CD14-positive monocyte (primary cell): ENCODE data around the gene SLC6A6. TPM values are rescaled to one million over a fixed set of nuclear protein-coding genes. Genes with fewer than 3 reads are reported as not detected.

Source experiments
- DNase-seq, 3 donors: peaks; one replicate each; pipeline ENCODE4 v3.0.0-alpha.2; 2011 to 2022
- H2AFZ ChIP-seq: 2 replicates; pipeline ENCODE4 v1.6.0; 2012; ENCODE audit warnings: mild to moderate bottlenecking, low read depth, low read length, inconsistent platforms; ENCODE audit not compliant: insufficient read depth, poor library complexity, severe bottlenecking
- H3K27ac ChIP-seq, 2 donors: 1 replicate in 1 of 2; 2 replicates in 1 of 2; pipeline ENCODE4 v1.5.1; 2012 to 2013; ENCODE audit warnings: low read length in 2 of 2, control low read depth in 1 of 2, inconsistent platforms in 1 of 2, low read depth in 1 of 2, mild to moderate bottlenecking in 1 of 2
- H3K27me3 ChIP-seq, 2 donors: one replicate each; pipeline versions ENCODE4 v1.6.0 to v1.6.1; 2011 to 2013; ENCODE audit warnings: low read length in 2 of 2; ENCODE audit not compliant: control insufficient read depth in 2 of 2, insufficient read depth in 2 of 2
- H3K36me3 ChIP-seq, 2 donors: replicated peaks in 1 of 2; 1 replicate in 1 of 2; 2 replicates in 1 of 2; pipeline versions ENCODE4 v1.5.1 to v1.6.1; 2012 to 2013; ENCODE audit warnings: low read length in 2 of 2, control low read depth in 1 of 2, inconsistent platforms in 1 of 2, mild to moderate bottlenecking in 1 of 2; ENCODE audit not compliant: insufficient read depth in 2 of 2, control insufficient read depth in 1 of 2
- H3K4me1 ChIP-seq, 2 donors: 1 replicate in 1 of 2; 2 replicates in 1 of 2; pipeline versions ENCODE4 v1.5.1 to v1.6.1; 2012 to 2013; ENCODE audit warnings: low read length in 2 of 2, control low read depth in 1 of 2, inconsistent platforms in 1 of 2, mild to moderate bottlenecking in 1 of 2, moderate library complexity in 1 of 2; ENCODE audit not compliant: insufficient read depth in 2 of 2, control insufficient read depth in 1 of 2
- H3K4me2 ChIP-seq: replicated peaks from 2 replicates; pipeline ENCODE3; 2012; ENCODE audit warnings: low read length, moderate library complexity, mild to moderate bottlenecking; ENCODE audit not compliant: poor library complexity, severe bottlenecking; ENCODE audit errors: extremely low read depth
- H3K4me3 ChIP-seq, 3 experiments: fragments of 200-600 bp in 1 of 3; sonication (generic) in 1 of 3; replicated peaks in 1 of 3; 1 replicate in 2 of 3; 2 replicates in 1 of 3; pipeline ENCODE4 v1.5.1; 2011 to 2013; ENCODE audit warnings: low read length in 3 of 3, mild to moderate bottlenecking in 3 of 3, control low read depth in 2 of 3, low read depth in 2 of 3, inconsistent platforms in 1 of 3, moderate library complexity in 1 of 3
- H3K79me2 ChIP-seq: 2 replicates; pipeline ENCODE4 v1.6.0; 2012; ENCODE audit warnings: mild to moderate bottlenecking, control low read depth, inconsistent platforms, low read length, moderate library complexity; ENCODE audit not compliant: insufficient read depth
- H3K9ac ChIP-seq: 2 replicates; pipeline ENCODE4 v1.6.0; 2017; ENCODE audit warnings: low read length, mild to moderate bottlenecking; ENCODE audit not compliant: insufficient read depth, poor library complexity, severe bottlenecking
- H3K9me3 ChIP-seq, 2 donors: replicated peaks in 1 of 2; 1 replicate in 1 of 2; 2 replicates in 1 of 2; pipeline versions ENCODE4 v1.5.1 to v1.6.1; 2012 to 2013; ENCODE audit warnings: low read length in 2 of 2, control low read depth in 1 of 2; ENCODE audit not compliant: control insufficient read depth in 1 of 2, insufficient read depth in 1 of 2
- H4K20me1 ChIP-seq: 2 replicates; pipeline ENCODE4 v1.6.0; 2012; ENCODE audit warnings: mild to moderate bottlenecking, low read length, control low read depth, moderate library complexity; ENCODE audit not compliant: insufficient read depth
- H3K27ac Mint-ChIP-seq, 7 donors: one replicate each; pipeline ENCODE4 v1.8.0; 2020; ENCODE audit warnings: mild to moderate bottlenecking in 7 of 7, mixed read lengths in 7 of 7, moderate library complexity in 6 of 7, inconsistent platforms in 2 of 7
- H3K27me3 Mint-ChIP-seq, 3 donors: one replicate each; pipeline ENCODE4 v1.8.0; 2021 to 2022; ENCODE audit warnings: low read depth in 3 of 3, mild to moderate bottlenecking in 3 of 3, mixed read lengths in 3 of 3, moderate library complexity in 3 of 3, inconsistent platforms in 1 of 3
- H3K36me3 Mint-ChIP-seq, 2 donors: one replicate each; pipeline ENCODE4 v1.8.0; 2020; ENCODE audit warnings: mixed read lengths in 2 of 2, inconsistent platforms in 1 of 2, mild to moderate bottlenecking in 1 of 2
- H3K4me1 Mint-ChIP-seq: one replicate; pipeline ENCODE4 v1.8.0; 2020; ENCODE audit warnings: mild to moderate bottlenecking, mixed read lengths
- H3K4me3 Mint-ChIP-seq, 2 donors: one replicate each; pipeline ENCODE4 v1.8.0; 2020; ENCODE audit warnings: mild to moderate bottlenecking in 2 of 2, mixed read lengths in 2 of 2, moderate library complexity in 1 of 2
- H3K9me3 Mint-ChIP-seq, 7 donors: one replicate each; pipeline ENCODE4 v1.8.0; 2020 to 2022; ENCODE audit warnings: mixed read lengths in 7 of 7, mild to moderate bottlenecking in 6 of 7, moderate library complexity in 6 of 7, inconsistent platforms in 2 of 7
- CTCF ChIP-seq: fragments of 200-600 bp; IDR thresholded peaks from one replicate; pipeline ENCODE4 v1.8.0; 2022; ENCODE audit warnings: antibody characterized with exemption, mild to moderate bottlenecking
- WGBS: methylation state at CpG from one replicate; pipeline ENCODE4 v1.1.5; 2013; ENCODE audit warnings: missing lambda C conversion rate; ENCODE audit not compliant: insufficient coverage; 5-methylcytosine and 5-hydroxymethylcytosine counted together
- intact Hi-C, 2 donors: fragments of 100-400 bp; cut with micrococcal nuclease; formaldehyde crosslinking; loops; one replicate each; pipeline versions ENCODE4 v1.15.0 to v1.15.1; 2023
- polyA plus RNA-seq, 3 donors: library from polyadenylated mRNA; depleted of rRNA in 1 of 3; unstranded in 2 of 3; stranded (reverse) in 1 of 3; fragments of 300-500 nt in 2 of 3; fragments of >200 nt in 1 of 3; fragmentation: Illumina TruSeq in 2 of 3; gene quantifications; 1 replicate in 2 of 3; 2 replicates in 1 of 3; pipeline ENCODE4 v1.2.3, GENCODE V29; 2012 to 2021

Gene SLC6A6
- polyA plus RNA-seq, 3 donors, result 18.4 to 136 (median 24.5) TPM

DNA sequence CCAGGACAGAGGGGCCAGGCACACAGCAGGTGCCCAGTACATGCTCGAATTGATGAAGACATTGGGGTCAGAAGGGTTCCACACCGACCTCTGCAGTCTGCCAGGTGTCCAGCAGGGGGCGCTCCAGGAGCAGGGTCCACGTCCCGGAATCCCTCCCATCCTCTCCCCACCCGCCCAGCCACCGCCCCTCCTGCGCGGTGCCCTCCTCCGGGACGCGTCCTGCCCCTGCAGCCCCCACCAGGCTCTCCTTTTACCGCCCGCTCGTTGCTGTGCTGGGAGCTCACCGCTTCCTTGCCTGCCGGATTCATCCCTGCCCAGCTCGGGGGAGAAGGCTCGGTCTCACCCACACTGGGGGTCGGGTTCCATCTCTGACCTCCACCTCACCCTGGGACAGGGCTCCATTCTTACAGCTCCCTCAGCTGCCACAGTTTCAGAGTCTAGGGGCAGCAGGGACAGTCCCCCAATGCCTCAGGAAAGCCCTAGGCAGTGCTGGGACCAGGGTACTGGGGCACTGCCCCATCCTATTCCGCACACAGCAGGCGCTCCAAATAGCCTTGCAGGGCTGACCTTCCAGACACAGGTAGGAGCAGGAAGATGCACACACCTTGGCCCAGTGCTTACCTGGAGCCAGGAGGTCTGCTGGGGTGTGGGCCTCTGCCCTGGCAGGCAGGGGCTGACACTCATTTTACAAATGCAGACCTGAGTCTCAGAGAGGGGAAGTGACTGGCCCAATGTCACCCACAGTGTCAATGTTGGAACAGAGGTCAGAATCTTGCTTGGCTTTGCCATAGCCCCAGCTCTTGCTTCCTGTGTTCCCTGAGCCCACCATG is 106.8 kb downstream of the SLC6A6 start:
- no peaks in the 10 kb centered on the region for H3K9me3 Mint-ChIP-seq
- H3K9ac ChIP-seq, result no peak overlapping the region
- no peak overlapping the region for H3K4me3 ChIP-seq
- H3K79me2 ChIP-seq, result no peaks in the 10 kb centered on the region
- no peak overlapping the region for H3K27ac Mint-ChIP-seq
- H3K27me3 Mint-ChIP-seq, result peaks cover 5 to 8% (median 7%) of the 10 kb centered on the region in 3 donors
- no peaks in the 10 kb centered on the region for H3K9me3 ChIP-seq
- TF ChIP-seq CTCF, result peak; percentile 96
- no peaks in the 10 kb centered on the region for H3K36me3 Mint-ChIP-seq
- intact Hi-C loops, result no loop called here
- peak; percentile 14 to 52 (median 33) for DNase-seq
- H3K27me3 ChIP-seq, result no peaks in the 10 kb centered on the region
- no peaks in the 10 kb centered on the region for H3K36me3 ChIP-seq
- H3K4me2 ChIP-seq, result no peak overlapping the region
- H2AFZ ChIP-seq, result no peak overlapping the region
- no peak overlapping the region for H3K27ac ChIP-seq
- no peaks in the 10 kb centered on the region for H3K4me1 ChIP-seq
- WGBS, result 30% methylated on average over 22 of the region's 22 CpGs
- no peaks in the 10 kb centered on the region for H4K20me1 ChIP-seq
- H3K4me3 Mint-ChIP-seq, result no peak overlapping the region
- no peaks in the 10 kb centered on the region for H3K4me1 Mint-ChIP-seq

DNA sequence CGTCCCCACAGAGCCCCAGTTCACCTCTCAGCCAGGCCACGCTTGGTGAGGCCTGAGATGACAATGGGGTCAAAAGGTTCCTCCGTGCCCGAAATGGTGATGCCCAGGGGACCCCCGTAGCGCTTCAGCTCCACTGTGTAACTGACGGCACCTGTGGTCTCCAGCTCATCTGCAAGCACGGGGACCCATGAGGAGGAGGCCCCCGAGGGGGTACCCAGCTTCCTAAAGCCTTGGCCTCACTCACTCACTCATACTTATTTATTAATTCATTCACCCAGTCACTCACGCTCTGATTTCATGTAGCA is 107.3 kb downstream of the SLC6A6 start:
- Histone ChIP-seq H3K9me3 (no peaks in the 10 kb centered on the region), H3K4me2 (no peak overlapping the region), H3K27me3 (no peaks in the 10 kb centered on the region), H4K20me1 (no peaks in the 10 kb centered on the region), H3K9ac (no peak overlapping the region), H3K36me3 (no peaks in the 10 kb centered on the region), H3K27ac (no peak overlapping the region), H3K79me2 (no peaks in the 10 kb centered on the region), H2AFZ (no peak overlapping the region), H3K4me1 (no peaks in the 10 kb centered on the region), H3K4me3 (no peak overlapping the region)
- Mint-ChIP-seq H3K9me3 (peaks cover 0 to 2% (median 0%) of the 10 kb centered on the region in 7 donors), H3K27ac (no peak overlapping the region), H3K27me3 (peaks cover 3 to 8% (median 7%) of the 10 kb centered on the region in 3 donors), H3K36me3 (no peaks in the 10 kb centered on the region), H3K4me3 (no peak overlapping the region), H3K4me1 (no peaks in the 10 kb centered on the region)
- intact Hi-C loops, result no loop called here
- no peak for DNase-seq
- WGBS, result 88% methylated on average over 10 of the region's 10 CpGs
- no peak for TF ChIP-seq CTCF
